Suppressor macrophage (primary cell): Measurements from ENCODE around the gene PIK3R1.
A peak's percentile ranks its signal among the peaks of the same experiment; 100 is the strongest.
"Not testable (repeated sequence)": the region's sequence is repeated elsewhere in the genome, so short reads cannot be mapped to it uniquely, and the experiment has no call there.

Source experiments
- DNase-seq, 4 experiments: peaks; one replicate each; pipeline ENCODE4 v3.0.0-alpha.2; 2020 to 2022

PIK3R1 gene

DNA sequence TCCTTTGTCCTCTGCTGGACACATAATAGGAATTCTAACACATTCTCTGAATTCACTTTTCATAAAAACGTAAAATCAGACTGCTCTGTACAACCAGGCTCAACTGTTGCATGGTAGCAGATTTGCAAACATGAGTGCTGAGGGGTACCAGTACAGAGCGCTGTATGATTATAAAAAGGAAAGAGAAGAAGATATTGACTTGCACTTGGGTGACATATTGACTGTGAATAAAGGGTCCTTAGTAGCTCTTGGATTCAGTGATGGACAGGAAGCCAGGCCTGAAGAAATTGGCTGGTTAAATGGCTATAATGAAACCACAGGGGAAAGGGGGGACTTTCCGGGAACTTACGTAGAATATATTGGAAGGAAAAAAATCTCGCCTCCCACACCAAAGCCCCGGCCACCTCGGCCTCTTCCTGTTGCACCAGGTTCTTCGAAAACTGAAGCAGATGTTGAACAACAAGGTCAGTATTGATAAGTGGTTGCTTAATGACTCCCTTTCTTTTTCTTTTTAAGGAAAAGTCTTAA is 11.1 kb downstream of the PIK3R1 start:
- no peak for DNase-seq

DNA sequence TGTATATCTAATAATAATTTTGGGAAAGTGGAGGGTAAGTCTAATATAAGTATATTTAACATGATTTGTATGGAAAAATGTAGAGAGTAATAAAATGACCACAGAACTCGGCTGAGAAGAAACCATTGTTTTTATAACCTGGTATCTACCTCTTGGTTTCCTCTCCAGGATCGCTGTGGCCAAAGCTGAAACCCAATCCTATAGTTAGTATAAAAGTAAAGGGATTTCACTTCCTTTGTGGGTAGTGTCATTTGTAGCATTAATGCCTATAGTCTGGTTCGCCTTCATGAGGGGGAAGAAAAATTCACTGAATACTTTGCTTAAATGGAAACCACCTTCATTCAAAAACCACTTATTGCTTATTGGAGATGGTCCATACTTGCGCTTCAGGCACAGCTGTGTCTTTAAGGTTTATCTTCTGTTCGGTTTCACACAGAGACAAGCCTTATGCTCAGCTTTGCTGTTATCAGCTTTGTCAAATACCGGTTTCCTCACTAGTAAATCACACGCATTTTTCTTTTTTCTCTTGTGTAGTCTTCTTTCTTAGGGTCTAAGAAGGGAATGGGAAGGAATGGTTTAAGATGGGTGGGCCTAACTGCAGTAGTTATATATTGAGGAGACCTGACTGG is 12.1 kb downstream of the PIK3R1 start:
- DNase-seq, result no peak

- no peak for DNase-seq
These were observed 13.9 kb downstream of the PIK3R1 start for GRCh38 chr5:68229416-68229815.

- no peak for DNase-seq
These were observed 14.7 kb downstream of the PIK3R1 start for GRCh38 chr5:68230285-68230684.

DNA sequence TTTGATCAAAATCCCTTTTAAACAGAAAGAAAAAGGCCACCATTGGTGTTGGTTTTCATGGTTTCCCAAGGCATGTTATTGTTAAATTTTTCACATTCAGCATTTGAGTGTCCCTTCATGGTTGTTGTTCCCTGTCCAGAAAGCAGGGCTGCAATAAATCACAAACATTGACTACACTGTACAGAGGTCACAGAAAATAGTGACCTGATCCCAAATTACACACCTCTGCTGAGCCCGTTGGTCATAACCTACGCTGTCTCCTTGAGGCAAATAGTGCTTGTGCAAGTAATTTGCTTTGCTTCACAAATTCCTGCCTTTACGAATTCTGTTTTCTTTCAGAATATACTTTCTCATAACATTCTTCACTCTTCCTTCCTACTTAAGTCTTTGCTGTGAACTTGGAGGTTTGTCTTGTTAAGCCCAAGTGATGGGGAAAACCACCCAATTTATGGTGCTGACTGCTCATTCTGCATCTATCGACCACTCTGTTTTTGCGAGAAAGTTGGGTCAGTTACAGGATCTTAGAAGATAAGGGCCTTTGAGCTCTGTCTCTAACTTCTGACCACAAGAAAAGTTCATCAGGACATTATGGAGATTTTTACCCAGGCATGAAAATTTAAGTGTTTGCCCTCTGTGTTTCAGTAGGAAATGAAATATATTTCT is 16.0 kb downstream of the PIK3R1 start:
- no peak for DNase-seq

DNA sequence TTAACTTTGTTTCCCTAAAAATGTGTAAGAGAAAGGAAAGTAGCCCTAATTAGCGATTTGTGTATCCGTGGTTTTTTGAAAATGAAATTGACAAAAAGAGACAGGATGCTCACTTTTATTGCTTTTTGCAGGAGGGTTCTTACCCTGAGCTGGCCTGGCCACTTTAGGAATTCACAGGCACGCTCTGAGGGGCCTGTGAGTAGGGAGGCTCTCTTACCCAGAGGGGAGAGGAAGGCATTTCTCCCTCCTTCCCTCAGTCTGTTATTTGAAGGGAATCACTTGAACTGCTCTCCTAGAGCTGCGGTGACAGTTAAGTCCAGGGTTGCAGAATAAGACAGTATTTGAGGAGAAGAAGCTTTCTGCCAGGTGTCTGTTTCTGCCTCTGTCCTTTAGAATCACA is 16.7 kb downstream of the PIK3R1 start:
- DNase-seq, result no peak

- DNase-seq, result no peak
These were observed 17.5 kb downstream of the PIK3R1 start for GRCh38 chr5:68233075-68233474.

DNA sequence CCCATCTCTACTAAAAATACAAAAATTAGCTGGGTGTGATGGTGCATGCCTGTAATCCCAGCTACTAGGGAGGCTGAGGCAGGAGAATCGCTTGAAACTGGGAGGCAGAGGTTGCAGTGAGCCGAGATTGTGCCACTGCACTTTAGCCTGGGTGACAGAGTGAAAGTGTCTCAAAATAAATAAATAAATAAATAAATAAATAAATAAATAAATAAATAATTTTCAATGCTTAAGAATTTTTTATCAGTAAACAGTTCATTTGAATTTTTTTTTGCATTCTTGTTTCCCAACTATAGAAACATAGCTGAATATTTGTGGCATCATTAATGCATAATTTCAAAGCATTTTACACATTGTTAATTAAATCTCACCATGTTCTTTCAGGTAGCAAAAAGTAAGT is 19.7 kb downstream of the PIK3R1 start:
- not testable (repeated sequence) for DNase-seq

DNA sequence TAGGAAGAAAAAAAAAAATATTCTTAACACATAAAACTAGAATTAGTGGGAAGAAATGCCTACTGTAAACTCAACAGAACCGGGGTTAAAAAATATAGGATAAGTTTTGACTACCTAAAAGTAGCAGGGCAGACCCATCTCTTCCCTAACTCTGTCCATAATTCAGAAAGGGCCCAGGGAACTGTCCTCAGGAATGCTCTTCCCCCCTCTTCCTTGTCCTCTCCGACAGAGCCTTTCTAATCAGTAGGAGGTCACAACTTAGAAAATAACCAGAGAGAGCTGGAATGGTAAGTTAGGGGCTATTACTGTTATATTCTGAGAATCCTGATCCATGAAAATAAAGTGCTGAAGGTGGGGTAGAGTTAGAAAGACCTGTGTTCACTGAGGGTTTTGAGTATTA is 22.2 kb downstream of the PIK3R1 start:
- DNase-seq, result no peak

- peak; percentile 87 to 95 (median 90) for DNase-seq
These were observed 23.9 kb downstream of the PIK3R1 start for GRCh38 chr5:68239487-68239886.

GRCh38 chr5:68240202-68240601 is 24.6 kb downstream of the PIK3R1 start:
- peak; percentile 38 to 83 (median 60) for DNase-seq

- no peak for DNase-seq
These were observed 25.2 kb downstream of the PIK3R1 start for GRCh38 chr5:68240771-68241170.

DNA sequence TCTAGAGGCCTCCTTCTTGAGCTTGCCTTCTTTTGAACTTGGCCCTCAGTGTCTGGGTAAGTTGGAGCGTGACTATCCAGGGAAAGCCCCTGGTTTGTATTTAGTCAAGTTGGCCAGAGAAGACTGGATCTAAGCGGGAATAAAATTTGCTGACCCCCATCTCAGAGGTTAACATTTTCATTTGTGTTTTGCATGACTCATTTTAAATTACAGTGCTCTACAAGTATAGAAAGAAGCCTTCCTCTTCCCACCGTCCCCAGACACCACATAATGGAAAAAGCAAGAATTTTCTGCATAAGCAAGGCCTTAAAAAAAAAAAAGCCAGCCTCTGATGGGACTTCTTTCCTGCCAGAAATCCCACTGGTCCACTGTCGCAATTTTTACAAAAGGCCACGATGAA is 27.2 kb downstream of the PIK3R1 start:
- DNase-seq, result peak; percentile 45 to 81 (median 47)

GRCh38 chr5:68243251-68243650 is 27.7 kb downstream of the PIK3R1 start:
- no peak for DNase-seq

DNA sequence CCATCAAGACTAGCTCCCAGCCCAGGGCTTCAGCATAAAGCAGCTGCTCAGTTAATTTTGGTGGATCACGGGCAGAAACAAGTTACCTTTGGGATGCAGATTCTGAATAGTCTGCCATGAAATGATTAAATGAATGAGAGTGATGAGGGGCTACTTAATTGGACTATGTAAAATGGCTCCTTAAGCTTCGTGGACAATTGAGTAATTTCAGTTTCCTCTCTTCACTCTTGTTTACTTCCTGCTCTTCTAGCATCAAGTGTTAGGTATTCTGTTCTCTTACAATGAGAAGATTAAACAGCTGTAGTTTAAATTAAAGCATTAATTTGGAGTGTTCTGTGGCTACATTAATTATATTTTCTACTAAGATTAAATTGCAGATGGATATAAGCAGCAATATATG is 28.1 kb downstream of the PIK3R1 start:
- DNase-seq, result peak in 2 of 4 experiments; percentile 38 to 40

GRCh38 chr5:68245319-68245718 is 29.8 kb downstream of the PIK3R1 start:
- no peak for DNase-seq

- DNase-seq, result no peak
These were observed 31.2 kb downstream of the PIK3R1 start for GRCh38 chr5:68246802-68247201.

DNA sequence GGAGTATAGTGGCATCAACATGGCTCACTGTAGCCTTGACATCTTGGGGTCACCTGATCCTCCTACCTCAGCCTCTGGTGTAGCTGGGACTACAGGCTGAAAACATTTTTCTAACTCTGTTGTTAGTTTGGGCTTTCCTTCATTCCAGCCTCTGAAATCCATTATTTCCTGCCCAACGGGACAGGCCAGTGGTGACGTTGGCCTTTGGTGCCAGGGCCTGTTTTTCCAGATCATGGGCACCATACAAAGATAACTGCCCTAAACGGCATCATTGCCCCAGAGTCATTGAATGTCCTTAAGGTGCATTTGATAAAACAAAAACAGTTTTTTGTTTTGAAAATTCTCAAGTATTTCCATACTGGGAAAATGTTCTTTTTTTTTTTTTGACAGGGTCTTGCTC is 32.1 kb downstream of the PIK3R1 start:
- DNase-seq, result no peak

DNA sequence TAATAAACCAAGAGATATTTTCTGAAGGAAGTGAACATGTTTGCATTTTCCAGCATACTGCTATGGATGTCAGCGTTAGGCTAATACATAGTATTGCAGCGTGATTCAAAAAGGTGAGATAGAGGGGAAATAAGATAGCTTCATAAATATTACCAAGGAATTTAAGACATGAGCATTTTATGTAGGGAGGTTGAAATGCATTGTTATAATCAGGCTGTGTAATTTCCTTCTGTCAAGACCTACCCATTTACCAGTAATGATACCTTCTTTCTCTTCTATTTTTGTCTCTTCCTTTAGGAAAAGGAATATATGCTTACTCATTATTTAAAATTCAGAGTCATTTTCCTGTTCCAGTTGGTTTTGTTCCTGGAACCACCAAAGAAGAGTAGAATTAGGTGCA is 33.3 kb downstream of the PIK3R1 start:
- no peak for DNase-seq

GRCh38 chr5:68249520-68249919 is 34.0 kb downstream of the PIK3R1 start:
- no peak for DNase-seq

DNA sequence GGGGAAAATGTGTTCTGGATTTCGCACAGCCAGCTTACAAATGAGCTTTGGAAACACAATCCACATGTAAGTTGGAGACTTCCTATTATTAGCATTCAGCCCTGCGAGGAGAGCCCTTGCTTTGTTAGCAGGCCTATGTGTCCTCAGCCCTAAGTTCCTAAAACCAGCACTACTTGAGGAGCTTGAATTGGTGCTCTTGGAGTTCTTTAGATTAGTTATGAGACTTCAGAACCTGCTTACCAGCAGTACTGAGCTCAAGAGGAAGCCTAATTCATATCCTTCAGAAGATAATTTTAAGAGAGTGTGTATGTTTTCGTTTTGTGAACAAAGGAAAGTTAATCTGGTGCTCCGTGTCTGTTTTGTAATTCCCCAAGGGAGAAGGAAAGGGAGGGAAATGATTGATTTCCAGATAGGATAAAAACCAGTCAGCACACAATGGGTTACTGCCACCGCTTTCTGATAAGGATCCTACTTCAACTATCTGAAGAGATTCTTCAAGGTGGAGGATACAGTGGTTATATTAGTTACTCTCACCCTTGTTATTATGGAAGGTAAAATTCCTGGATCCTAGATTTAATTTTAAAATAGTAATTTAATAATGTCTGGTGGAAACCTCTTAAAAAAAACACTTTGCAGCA is 35.2 kb downstream of the PIK3R1 start:
- DNase-seq, result peak; percentile 42 to 70 (median 64)

DNA sequence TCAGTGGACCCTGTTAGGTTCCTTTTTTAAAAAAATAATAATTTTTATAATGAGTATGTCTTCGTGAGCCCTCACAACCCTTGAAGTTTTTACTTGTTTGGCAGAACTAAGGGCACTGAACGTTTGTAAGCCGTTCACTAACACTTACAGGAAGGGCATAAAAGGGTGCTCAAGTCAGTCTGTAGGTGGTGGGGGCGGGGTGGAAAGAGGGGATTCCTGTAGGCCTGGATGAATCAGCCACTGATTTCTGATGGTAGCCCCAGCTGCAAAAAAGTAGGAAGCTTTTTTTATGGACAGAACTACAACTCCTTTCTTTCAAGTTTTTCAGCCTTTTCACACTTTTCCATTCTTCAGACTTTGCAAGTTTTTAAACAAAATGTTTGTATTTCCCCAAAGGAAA is 35.8 kb downstream of the PIK3R1 start:
- DNase-seq, result peak; percentile 46 to 68 (median 66)

DNA sequence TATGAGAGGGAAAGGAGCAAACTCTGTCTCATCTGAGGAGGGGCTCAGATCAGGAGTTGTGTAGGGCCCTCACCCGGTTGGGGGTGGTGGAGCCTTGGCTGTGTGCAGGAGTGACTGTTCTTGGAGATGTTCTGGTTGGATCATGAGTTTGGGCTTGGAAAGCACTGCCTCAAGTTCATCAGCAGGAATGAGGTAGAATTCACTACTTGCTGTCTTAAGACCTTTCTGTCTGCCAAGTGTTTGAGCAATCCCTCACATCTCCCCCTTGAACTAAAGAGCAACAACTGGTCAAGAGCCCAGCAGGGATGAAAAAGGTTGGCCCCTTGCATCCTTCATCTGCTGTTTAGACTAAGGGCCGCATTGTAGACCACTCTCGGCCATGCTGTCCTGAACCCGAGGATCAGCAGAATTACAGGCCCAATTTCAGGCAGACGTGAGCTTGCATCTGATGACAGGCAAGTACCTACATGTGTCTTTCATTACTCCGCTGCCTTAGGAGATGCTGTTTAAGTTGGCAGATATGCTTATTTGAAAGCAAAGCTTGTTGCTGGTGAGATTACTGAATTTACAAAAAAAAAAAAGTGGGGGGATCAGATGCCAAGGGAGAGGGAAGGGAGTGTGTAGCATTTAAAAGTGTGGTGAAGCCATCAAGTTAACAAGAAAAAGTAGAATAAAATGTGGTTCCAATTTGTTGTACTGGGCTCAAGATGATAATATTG is 36.4 kb downstream of the PIK3R1 start:
- peak in 2 of 4 experiments; percentile 13 to 17 for DNase-seq
